ENCODE data around the gene CTBP1.

The CTBP1 gene

DNA sequence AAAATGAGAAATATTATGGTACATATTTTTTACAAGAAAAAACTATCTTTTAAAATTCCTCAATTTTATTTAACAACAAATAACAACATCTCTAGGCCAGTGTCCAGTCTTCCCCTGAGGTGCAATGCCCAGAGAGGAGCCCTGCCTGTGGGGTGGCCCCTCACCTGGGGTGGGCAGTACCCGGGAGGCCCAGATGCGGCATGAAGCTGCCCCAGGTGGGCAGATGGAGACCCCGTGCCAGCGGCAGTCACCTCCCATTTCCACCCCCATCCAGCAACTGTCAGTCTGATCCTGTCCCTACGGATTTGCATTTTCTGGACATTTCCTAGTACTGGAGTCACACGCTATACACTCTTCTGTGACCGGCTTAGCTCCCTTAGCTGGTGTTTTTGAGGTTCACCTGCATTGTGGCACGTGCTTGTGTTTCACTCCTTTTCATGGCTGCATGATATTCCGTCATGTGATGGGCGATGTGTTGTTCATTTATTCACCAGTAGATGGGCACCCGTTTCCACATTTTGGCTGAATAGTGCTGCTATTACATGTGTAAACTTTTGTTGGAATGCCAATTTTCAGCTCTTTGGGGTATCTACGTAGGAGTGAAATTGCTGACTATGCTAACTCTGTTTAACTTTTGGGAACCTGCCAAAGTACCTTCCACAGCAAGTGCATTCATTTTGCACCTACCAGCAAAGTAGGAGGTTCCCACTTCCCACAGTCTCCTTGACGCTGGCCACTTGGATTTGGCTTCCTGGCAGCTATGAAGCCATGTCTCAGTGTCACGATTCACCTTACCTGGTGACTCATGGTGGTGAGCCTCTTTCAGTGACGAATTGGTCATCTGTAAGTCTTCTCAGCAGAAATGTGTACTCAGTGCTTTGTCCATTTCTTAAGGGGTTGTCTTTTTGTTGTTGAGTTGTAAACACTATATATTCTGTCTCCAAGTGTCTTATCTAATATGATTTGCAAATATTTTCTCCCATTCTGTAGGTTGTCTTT, 29.0 kb upstream of the CTBP1 start:
- Histone ChIP-seq H3K4me3 (ENCODE audit: low read depth, low read length) (no peak overlapping the region), H3K23ac (ENCODE audit: low read length) (no peak overlapping the region), H3K4ac (ENCODE audit: low read depth, low read length) (no peak overlapping the region), H3K14ac (ENCODE audit: low read length) (no peak overlapping the region), H3K9ac (ENCODE audit: low read length) (no peak overlapping the region), H3K4me1 (ENCODE audit: control insufficient read depth in 1 of 2, insufficient read depth in 2 of 2, low read length in 2 of 2) (no peaks in the 10 kb centered on the region), H3K27ac (ENCODE audit: low read depth, low read length) (no peak overlapping the region), H4K12ac (ENCODE audit: low read depth, low read length) (no peak overlapping the region), H2AFZ (ENCODE audit: insufficient read depth, low read length, poor library complexity) (no peak overlapping the region), H3K36me3 (ENCODE audit: control insufficient read depth in 1 of 2, insufficient read depth in 2 of 2, low read length in 2 of 2) (no peaks in the 10 kb centered on the region), H3K27me3 (ENCODE audit: insufficient read depth, low read length) (no peaks in the 10 kb centered on the region), H3K79me2 (ENCODE audit: control insufficient read depth, insufficient read depth, low read length, poor library complexity) (no peaks in the 10 kb centered on the region), H2BK12ac (ENCODE audit: low read length) (no peak overlapping the region), H3K18ac (ENCODE audit: low read length) (no peak overlapping the region), H3K9me3 (ENCODE audit: insufficient read depth, low read depth, low read length) (peaks cover 15% of the 10 kb centered on the region), H3K4me2 (ENCODE audit: low read length) (no peak overlapping the region), H3K79me1 (ENCODE audit: low read length) (no peaks in the 10 kb centered on the region), H2AK5ac (ENCODE audit: low read length) (no peak overlapping the region), H2BK5ac (ENCODE audit: low read depth, low read length, poor library complexity) (no peak overlapping the region), H4K91ac (ENCODE audit: low read depth, low read length) (no peak overlapping the region), H2BK120ac (ENCODE audit: insufficient read depth, low read length, poor library complexity) (no peak overlapping the region), H4K8ac (ENCODE audit: low read depth, low read length) (no peak overlapping the region)
- WGBS (ENCODE audit: extremely low coverage, insufficient coverage, insufficient read length), result no CpG with 5 or more reads among the region's 15 CpGs
- DNase-seq, result peak in 1 of 2 donors; percentile 33

GRCh38 chr4:1276984-1277383, 28.1 kb upstream of the CTBP1 start:
- Histone ChIP-seq H3K27me3 (ENCODE audit: insufficient read depth, low read length) (no peaks in the 10 kb centered on the region), H2BK120ac (ENCODE audit: insufficient read depth, low read length, poor library complexity) (no peak overlapping the region), H3K4me1 (ENCODE audit: control insufficient read depth in 1 of 2, insufficient read depth in 2 of 2, low read length in 2 of 2) (no peaks in the 10 kb centered on the region), H3K79me2 (ENCODE audit: control insufficient read depth, insufficient read depth, low read length, poor library complexity) (no peaks in the 10 kb centered on the region), H2AFZ (ENCODE audit: insufficient read depth, low read length, poor library complexity) (no peak overlapping the region), H2AK5ac (ENCODE audit: low read length) (no peak overlapping the region), H3K9me3 (ENCODE audit: insufficient read depth, low read depth, low read length) (peaks cover 11% of the 10 kb centered on the region), H2BK12ac (ENCODE audit: low read length) (no peak overlapping the region), H3K4me3 (ENCODE audit: low read depth, low read length) (no peak overlapping the region), H3K18ac (ENCODE audit: low read length) (no peak overlapping the region), H3K4ac (ENCODE audit: low read depth, low read length) (no peak overlapping the region), H3K4me2 (ENCODE audit: low read length) (no peak overlapping the region), H2BK5ac (ENCODE audit: low read depth, low read length, poor library complexity) (no peak overlapping the region), H3K79me1 (ENCODE audit: low read length) (no peaks in the 10 kb centered on the region), H4K12ac (ENCODE audit: low read depth, low read length) (no peak overlapping the region), H4K91ac (ENCODE audit: low read depth, low read length) (no peak overlapping the region), H3K23ac (ENCODE audit: low read length) (no peak overlapping the region), H3K14ac (ENCODE audit: low read length) (no peak overlapping the region), H4K8ac (ENCODE audit: low read depth, low read length) (no peak overlapping the region), H3K36me3 (ENCODE audit: control insufficient read depth in 1 of 2, insufficient read depth in 2 of 2, low read length in 2 of 2) (no peaks in the 10 kb centered on the region), H3K9ac (ENCODE audit: low read length) (no peak overlapping the region), H3K27ac (ENCODE audit: low read depth, low read length) (no peak overlapping the region)
- WGBS (ENCODE audit: extremely low coverage, insufficient coverage, insufficient read length), result no CpG with 5 or more reads among the region's 2 CpGs
- DNase-seq, result no peak

GRCh38 chr4:1274871-1275270, 25.9 kb upstream of the CTBP1 start:
- Histone ChIP-seq H3K27ac (ENCODE audit: low read depth, low read length) (no peak overlapping the region), H4K91ac (ENCODE audit: low read depth, low read length) (no peak overlapping the region), H3K18ac (ENCODE audit: low read length) (no peak overlapping the region), H3K9ac (ENCODE audit: low read length) (no peak overlapping the region), H3K23ac (ENCODE audit: low read length) (no peak overlapping the region), H2BK12ac (ENCODE audit: low read length) (no peak overlapping the region), H3K79me2 (ENCODE audit: control insufficient read depth, insufficient read depth, low read length, poor library complexity) (no peaks in the 10 kb centered on the region), H2BK5ac (ENCODE audit: low read depth, low read length, poor library complexity) (no peak overlapping the region), H4K8ac (ENCODE audit: low read depth, low read length) (no peak overlapping the region), H2AK5ac (ENCODE audit: low read length) (no peak overlapping the region), H2BK120ac (ENCODE audit: insufficient read depth, low read length, poor library complexity) (no peak overlapping the region), H3K4me1 (ENCODE audit: control insufficient read depth in 1 of 2, insufficient read depth in 2 of 2, low read length in 2 of 2) (no peaks in the 10 kb centered on the region), H2AFZ (ENCODE audit: insufficient read depth, low read length, poor library complexity) (no peak overlapping the region), H3K9me3 (ENCODE audit: insufficient read depth, low read depth, low read length) (peaks cover 5% of the 10 kb centered on the region), H3K36me3 (ENCODE audit: control insufficient read depth in 1 of 2, insufficient read depth in 2 of 2, low read length in 2 of 2) (no peaks in the 10 kb centered on the region), H3K4me2 (ENCODE audit: low read length) (no peak overlapping the region), H3K79me1 (ENCODE audit: low read length) (no peaks in the 10 kb centered on the region), H3K4me3 (ENCODE audit: low read depth, low read length) (no peak overlapping the region), H4K12ac (ENCODE audit: low read depth, low read length) (no peak overlapping the region), H3K14ac (ENCODE audit: low read length) (no peak overlapping the region), H3K4ac (ENCODE audit: low read depth, low read length) (no peak overlapping the region), H3K27me3 (ENCODE audit: insufficient read depth, low read length) (no peaks in the 10 kb centered on the region)
- DNase-seq, result no peak
- no CpG with 5 or more reads among the region's 9 CpGs for WGBS (ENCODE audit: extremely low coverage, insufficient coverage, insufficient read length)

DNA sequence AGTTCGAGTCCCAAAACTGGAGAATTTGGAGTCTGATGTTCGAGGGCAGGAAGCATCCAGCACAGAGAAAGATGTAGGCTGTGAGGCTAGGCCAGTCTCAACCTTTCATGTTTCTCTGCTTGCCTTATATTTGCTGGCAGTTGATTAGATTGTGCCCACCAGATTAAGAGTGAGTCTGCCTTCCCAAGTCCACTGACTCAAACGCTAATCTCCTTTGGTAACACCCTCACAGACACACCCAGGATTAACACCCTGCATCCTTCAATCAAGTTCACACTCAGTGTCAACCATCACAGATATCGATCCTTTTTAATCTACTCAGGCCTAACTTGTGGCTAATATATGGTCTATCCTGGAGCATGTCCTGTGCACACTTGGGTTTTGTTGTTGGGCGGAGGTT, 22.8 kb upstream of the CTBP1 start:
- no peak overlapping the region for H4K12ac ChIP-seq (ENCODE audit: low read depth, low read length)
- H3K4me1 ChIP-seq (ENCODE audit: control insufficient read depth in 1 of 2, insufficient read depth in 2 of 2, low read length in 2 of 2), result no peaks in the 10 kb centered on the region
- H4K8ac ChIP-seq (ENCODE audit: low read depth, low read length), result no peak overlapping the region
- no peak for DNase-seq
- no peak overlapping the region for H2BK120ac ChIP-seq (ENCODE audit: insufficient read depth, low read length, poor library complexity)
- no peaks in the 10 kb centered on the region for H3K79me1 ChIP-seq (ENCODE audit: low read length)
- H3K18ac ChIP-seq (ENCODE audit: low read length), result no peak overlapping the region
- H2BK12ac ChIP-seq (ENCODE audit: low read length), result no peak overlapping the region
- H3K4ac ChIP-seq (ENCODE audit: low read depth, low read length), result no peak overlapping the region
- no peaks in the 10 kb centered on the region for H3K27me3 ChIP-seq (ENCODE audit: insufficient read depth, low read length)
- no peak overlapping the region for H3K9ac ChIP-seq (ENCODE audit: low read length)
- no peak overlapping the region for H3K27ac ChIP-seq (ENCODE audit: low read depth, low read length)
- no peak overlapping the region for H3K4me3 ChIP-seq (ENCODE audit: low read depth, low read length)
- H3K9me3 ChIP-seq (ENCODE audit: insufficient read depth, low read depth, low read length), result no peaks in the 10 kb centered on the region
- no peak overlapping the region for H3K23ac ChIP-seq (ENCODE audit: low read length)
- no peak overlapping the region for H2BK5ac ChIP-seq (ENCODE audit: low read depth, low read length, poor library complexity)
- H3K14ac ChIP-seq (ENCODE audit: low read length), result no peak overlapping the region
- WGBS (ENCODE audit: extremely low coverage, insufficient coverage, insufficient read length), result no CpG with 5 or more reads among the region's 5 CpGs
- no peak overlapping the region for H4K91ac ChIP-seq (ENCODE audit: low read depth, low read length)
- H2AK5ac ChIP-seq (ENCODE audit: low read length), result no peak overlapping the region
- H2AFZ ChIP-seq (ENCODE audit: insufficient read depth, low read length, poor library complexity), result no peak overlapping the region
- H3K36me3 ChIP-seq (ENCODE audit: control insufficient read depth in 1 of 2, insufficient read depth in 2 of 2, low read length in 2 of 2), result no peaks in the 10 kb centered on the region
- no peaks in the 10 kb centered on the region for H3K79me2 ChIP-seq (ENCODE audit: control insufficient read depth, insufficient read depth, low read length, poor library complexity)
- H3K4me2 ChIP-seq (ENCODE audit: low read length), result no peak overlapping the region

Data from trophoblast cell (in vitro differentiated cells and primary cell).